Measurements from ENCODE around the gene DUSP2.

DUSP2 gene

DNA sequence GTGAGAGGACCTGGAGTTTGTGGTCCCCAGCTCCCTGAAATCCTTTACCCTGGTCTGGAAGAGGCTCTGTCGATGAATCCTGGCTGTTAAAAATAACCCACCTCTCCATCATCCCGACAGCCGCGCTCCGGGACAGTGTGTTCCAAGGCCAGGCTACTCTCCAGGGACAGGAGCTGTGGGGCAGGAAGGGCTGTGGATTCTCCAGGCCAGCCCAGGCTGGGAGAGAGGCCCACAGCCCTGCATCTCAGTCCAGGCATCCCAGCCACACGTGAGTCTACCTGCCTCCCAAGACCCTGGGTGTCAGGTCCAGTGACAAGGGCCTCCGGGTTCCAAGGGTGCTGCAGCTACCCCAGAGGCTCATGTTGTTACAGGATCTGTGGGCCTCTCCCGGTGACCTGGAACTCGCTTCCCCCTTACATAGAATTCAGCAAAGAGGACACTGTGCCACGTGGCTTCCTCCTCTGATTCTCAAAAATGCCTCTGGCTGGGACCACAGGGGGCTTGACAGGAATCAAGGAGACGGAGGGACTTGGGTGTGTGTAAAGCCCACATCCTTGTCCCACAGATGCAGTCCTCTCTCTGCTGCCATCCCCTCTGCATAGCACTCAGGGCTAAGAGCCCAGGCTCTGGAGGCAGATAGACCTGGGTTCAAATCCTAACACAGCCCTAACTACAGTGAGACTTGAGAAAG lies 46.2 kb downstream of the DUSP2 start:
- TF ChIP-seq, protein P1, sequence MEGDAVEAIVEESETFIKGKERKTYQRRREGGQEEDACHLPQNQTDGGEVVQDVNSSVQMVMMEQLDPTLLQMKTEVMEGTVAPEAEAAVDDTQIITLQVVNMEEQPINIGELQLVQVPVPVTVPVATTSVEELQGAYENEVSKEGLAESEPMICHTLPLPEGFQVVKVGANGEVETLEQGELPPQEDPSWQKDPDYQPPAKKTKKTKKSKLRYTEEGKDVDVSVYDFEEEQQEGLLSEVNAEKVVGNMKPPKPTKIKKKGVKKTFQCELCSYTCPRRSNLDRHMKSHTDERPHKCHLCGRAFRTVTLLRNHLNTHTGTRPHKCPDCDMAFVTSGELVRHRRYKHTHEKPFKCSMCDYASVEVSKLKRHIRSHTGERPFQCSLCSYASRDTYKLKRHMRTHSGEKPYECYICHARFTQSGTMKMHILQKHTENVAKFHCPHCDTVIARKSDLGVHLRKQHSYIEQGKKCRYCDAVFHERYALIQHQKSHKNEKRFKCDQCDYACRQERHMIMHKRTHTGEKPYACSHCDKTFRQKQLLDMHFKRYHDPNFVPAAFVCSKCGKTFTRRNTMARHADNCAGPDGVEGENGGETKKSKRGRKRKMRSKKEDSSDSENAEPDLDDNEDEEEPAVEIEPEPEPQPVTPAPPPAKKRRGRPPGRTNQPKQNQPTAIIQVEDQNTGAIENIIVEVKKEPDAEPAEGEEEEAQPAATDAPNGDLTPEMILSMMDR (IDR thresholded peaks at IDR 0.05; ENCODE audit: low read depth, low read length): no peak
- Histone ChIP-seq H3K36me3 (no peaks in the 10 kb centered on the region), H3K9me3 (ENCODE audit: severe bottlenecking) (no peaks in the 10 kb centered on the region), H3K27me3 (ENCODE audit: insufficient read depth, low read depth, severe bottlenecking) (no peaks in the 10 kb centered on the region), H3K4me3 (ENCODE audit: low read depth, low read length) (no peak overlapping the region), H3K27ac (no peak overlapping the region)
- no peak for DNase-seq

DNA sequence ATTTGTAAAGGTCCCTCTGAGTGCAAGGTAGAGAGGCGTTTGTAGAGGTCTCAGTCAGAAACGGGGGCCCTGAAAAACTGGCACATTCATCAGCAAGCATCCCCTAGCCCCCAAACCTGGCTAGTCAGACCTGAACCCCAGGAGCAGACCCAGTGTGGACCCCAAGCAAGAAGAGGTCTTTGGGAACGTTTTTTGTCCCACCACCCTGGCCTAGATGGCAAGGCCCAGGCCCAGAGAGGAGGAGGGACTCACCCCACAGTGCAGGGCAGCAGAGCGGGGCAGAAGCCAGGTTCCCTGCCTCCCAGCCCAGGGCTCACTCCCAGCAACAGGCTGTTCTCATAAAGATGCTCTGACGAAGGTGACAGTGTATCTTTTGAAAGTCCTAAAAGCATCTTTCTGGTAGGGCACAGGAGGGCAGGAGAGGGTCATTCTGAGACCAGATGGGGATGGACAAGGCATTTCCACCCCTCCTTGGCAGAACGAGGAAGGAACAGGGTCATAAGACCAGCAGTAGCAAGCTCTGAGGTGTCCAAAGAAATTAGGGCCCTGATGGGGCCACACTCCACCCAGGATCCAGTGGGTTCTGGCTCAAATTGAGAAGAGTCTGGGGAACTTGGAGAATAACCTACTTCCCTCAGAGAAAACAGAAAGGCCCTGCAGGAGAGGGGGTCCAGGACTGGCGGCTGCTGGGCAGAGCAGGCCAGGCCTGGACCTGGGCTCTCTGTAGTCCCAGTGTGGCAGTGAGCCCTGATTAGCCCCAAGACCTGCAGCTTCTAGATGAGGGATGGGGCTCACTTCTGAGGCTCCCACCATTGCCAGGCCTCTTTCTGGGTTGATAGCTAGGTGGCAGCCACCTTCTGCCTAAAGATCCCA lies 47.1 kb downstream of the DUSP2 start:
- DNase-seq: no peak
- Histone ChIP-seq H3K9me3 (ENCODE audit: severe bottlenecking) (peaks cover under 1% of the 10 kb centered on the region), H3K36me3 (no peaks in the 10 kb centered on the region), H3K27me3 (ENCODE audit: insufficient read depth, low read depth, severe bottlenecking) (no peaks in the 10 kb centered on the region), H3K4me3 (ENCODE audit: low read depth, low read length) (no peak overlapping the region), H3K27ac (no peak overlapping the region)
- TF ChIP-seq, protein P1 (IDR thresholded peaks at IDR 0.05; ENCODE audit: low read depth, low read length): no peak

DNA sequence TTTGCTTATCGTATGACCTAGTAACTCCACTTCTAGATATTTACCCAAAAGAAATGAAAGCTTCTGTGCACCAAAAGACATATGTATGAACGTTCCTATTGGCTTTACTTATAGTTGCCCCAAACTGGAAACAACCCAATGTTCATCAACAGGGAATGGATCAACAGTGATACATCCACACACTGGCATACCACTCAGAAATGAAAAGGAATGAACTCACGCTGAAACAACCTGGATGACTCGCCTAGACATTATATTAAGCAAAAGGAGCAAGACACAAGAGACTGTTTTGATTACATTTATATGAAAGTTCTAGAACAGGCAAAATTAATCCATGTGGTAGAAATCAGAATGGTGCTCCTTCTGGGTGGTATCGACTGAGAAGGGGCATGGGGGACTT lies 47.8 kb downstream of the DUSP2 start:
- no peak for DNase-seq
- Histone ChIP-seq H3K27ac (no peak overlapping the region), H3K36me3 (no peaks in the 10 kb centered on the region), H3K9me3 (ENCODE audit: severe bottlenecking) (peaks cover 6% of the 10 kb centered on the region), H3K27me3 (ENCODE audit: insufficient read depth, low read depth, severe bottlenecking) (no peaks in the 10 kb centered on the region), H3K4me3 (ENCODE audit: low read depth, low read length) (no peak overlapping the region)
- TF ChIP-seq, protein P1 (IDR thresholded peaks at IDR 0.05; ENCODE audit: low read depth, low read length): no peak

DNA sequence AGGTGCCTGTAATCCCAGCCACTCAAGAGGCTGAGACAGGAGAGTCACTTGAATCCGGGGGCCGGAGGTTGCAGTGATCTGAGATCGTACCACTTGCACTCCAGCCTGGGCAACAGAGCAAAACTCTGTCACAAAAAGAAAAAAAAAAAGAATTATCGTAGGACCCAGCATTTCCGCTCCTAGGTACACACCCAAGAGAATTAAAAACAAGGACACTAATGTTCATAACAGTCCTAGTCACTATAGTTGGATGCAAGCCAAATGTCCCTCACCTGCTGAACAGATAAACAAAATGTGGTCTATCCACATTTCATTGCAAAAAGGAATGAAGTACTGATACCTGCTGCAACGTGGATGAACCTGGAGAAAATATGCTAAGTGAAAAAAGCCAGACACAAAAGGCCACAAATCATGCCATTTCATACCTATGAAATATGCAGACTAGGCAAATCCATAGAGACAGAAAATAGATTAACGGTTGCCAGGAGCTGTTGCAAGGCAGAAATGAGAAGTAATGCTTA lies 50.1 kb downstream of the DUSP2 start:
- TF ChIP-seq, protein P1 (IDR thresholded peaks at IDR 0.05; ENCODE audit: low read depth, low read length): no peak
- Histone ChIP-seq H3K27ac (no peak overlapping the region), H3K4me3 (ENCODE audit: low read depth, low read length) (no peak overlapping the region), H3K36me3 (no peaks in the 10 kb centered on the region), H3K9me3 (ENCODE audit: severe bottlenecking) (peaks cover 12% of the 10 kb centered on the region), H3K27me3 (ENCODE audit: insufficient read depth, low read depth, severe bottlenecking) (no peaks in the 10 kb centered on the region)
- DNase-seq: no peak

DNA sequence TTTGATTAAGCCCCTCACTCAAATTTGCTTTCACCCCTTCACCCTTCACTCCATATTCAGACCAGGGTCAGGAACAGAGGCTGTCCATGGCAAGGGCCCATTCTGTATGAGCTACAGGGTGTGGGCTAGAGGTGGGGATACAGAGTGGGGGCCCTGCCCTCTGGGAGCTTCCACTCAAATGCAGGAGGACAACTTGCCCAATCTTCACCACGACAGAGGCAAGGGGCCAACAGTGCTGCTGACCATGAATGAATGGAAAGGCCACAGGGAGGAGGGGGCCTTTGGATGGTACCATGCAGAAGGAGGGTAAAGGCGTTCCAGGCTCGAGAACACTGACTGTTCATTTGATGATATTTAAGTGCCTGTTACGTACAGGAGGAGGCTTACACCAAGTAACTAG lies 51.7 kb downstream of the DUSP2 start:
- Histone ChIP-seq H3K27me3 (ENCODE audit: insufficient read depth, low read depth, severe bottlenecking) (no peaks in the 10 kb centered on the region), H3K36me3 (no peaks in the 10 kb centered on the region), H3K9me3 (ENCODE audit: severe bottlenecking) (peaks cover 12% of the 10 kb centered on the region), H3K27ac (no peak overlapping the region), H3K4me3 (ENCODE audit: low read depth, low read length) (no peak overlapping the region)
- TF ChIP-seq, protein P1 (IDR thresholded peaks at IDR 0.05; ENCODE audit: low read depth, low read length): no peak
- no peak for DNase-seq
